Loucy (cell line): Measurements from ENCODE around the gene PTGER1.
A peak's percentile ranks its signal among the peaks of the same experiment; 100 is the strongest.

Experiments
- CTCF ChIP-seq: fragments of 200-600 bp; sonication (generic); conservative IDR thresholded peaks from 2 replicates; pipeline ENCODE4 v1.5.1; 2014; ENCODE audit warnings: mild to moderate bottlenecking, antibody characterized with exemption, low read length
- EZH2phosphoT487 ChIP-seq: fragments of 200-600 bp; IDR thresholded peaks from 2 replicates; pipeline ENCODE4 v1.6.1; 2018; ENCODE audit warnings: antibody characterized with exemption, mild to moderate bottlenecking, moderate library complexity, borderline replicate concordance

- peak; percentile 17; the same call in 1 of the 2 replicates for TF ChIP-seq CTCF
- no peak for TF ChIP-seq EZH2phosphoT487
Observed at GRCh38 chr19:14475251-14476073, at the start of gene PTGER1.
